ENCODE data around the gene COL25A1. TPM values are rescaled to one million over a fixed set of nuclear protein-coding genes. Genes with fewer than 3 reads are reported as not detected.
"Not testable (repeated sequence)": the region's sequence is repeated elsewhere in the genome, so short reads cannot be mapped to it uniquely, and the experiment has no call there.

The COL25A1 gene
- total RNA-seq, 2 experiments from 2014 or later: 0.36 TPM; not detected in 1

DNA sequence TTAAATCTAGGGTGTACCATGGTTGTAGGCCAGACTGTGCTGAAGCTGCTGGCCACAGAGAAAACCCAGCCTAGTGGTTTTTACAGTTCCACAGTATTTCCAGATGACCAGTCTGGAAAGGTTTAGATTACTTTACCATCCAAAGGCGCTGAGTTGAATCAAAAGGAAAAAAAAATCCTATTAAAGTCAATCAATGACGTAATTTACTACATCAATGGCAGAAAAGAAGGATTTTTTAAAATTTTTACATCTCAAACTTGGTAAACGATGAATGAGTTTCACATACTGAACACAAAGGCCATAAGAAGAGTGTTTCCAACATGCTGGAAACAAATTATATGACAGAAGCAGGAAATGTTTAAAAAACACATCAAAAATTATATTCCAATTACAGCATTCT, 409.0 kb downstream of the COL25A1 start:
- no peaks in the 10 kb centered on the region for H3K9me3 Mint-ChIP-seq
- H3K4me1 Mint-ChIP-seq: no peaks in the 10 kb centered on the region
- no peak overlapping the region for H3K27ac Mint-ChIP-seq
- DNase-seq: no peak
- no peak overlapping the region for H3K4me3 Mint-ChIP-seq
- H3K27me3 Mint-ChIP-seq: no peaks in the 10 kb centered on the region
- no peaks in the 10 kb centered on the region for H3K36me3 Mint-ChIP-seq

DNA sequence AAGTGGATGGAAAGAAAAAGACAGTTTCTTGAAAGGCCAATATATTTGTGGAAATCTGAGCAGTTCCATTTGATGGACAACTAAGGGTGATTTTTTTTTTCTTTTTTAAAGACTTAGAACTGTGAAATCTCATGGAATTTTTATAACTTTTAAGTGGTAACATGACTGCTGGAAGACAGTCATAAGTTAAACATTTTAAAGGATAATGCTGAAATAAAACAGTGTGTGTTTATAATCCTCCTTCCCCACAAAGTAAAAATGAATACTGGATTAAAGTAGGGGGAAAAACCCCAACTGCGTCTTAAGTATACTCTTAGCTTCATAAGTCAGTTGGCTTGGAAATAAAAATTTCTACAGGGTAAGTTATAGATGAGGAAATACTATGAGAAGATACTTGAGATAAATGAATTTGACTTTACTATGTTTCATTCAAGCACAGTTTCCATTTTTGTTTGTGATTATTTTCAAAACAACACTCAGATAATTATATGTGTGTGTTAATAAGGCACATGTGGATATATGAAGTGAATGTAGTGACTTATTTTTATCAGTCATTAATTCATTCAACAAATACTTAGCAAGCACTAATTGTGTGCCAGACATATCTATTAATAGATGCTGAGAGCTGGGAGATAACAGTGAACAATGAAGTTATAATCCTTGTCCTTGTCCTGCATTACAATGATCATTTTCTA, 410.4 kb downstream of the COL25A1 start:
- DNase-seq: no peak
- no peaks in the 10 kb centered on the region for H3K27me3 Mint-ChIP-seq
- no peaks in the 10 kb centered on the region for H3K4me1 Mint-ChIP-seq
- H3K27ac Mint-ChIP-seq: no peak overlapping the region
- no peak overlapping the region for H3K4me3 Mint-ChIP-seq
- no peaks in the 10 kb centered on the region for H3K9me3 Mint-ChIP-seq
- H3K36me3 Mint-ChIP-seq: no peaks in the 10 kb centered on the region

DNA sequence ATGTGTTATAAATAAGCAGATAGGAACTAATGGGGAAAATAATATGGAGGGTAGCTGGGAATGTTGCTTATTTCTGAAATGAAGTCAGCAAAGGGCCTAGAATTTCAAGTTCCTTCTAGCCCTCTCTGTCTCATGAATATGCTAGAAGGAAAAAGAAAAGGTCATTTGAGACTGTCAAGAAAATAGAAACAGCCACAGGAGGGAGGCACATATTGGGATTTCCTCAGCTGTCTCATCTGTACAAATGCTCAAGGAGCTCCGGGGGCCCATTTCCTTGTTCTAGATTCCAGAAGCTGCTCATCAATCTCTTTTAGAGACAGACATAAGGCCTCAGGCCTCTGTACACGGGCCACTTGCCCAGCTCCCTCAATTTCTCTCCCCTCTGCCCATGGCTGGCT, 412.0 kb downstream of the COL25A1 start:
- DNase-seq: no peak
- no peaks in the 10 kb centered on the region for H3K4me1 Mint-ChIP-seq
- H3K9me3 Mint-ChIP-seq: no peaks in the 10 kb centered on the region
- no peaks in the 10 kb centered on the region for H3K27me3 Mint-ChIP-seq
- H3K27ac Mint-ChIP-seq: no peak overlapping the region
- H3K36me3 Mint-ChIP-seq: no peaks in the 10 kb centered on the region
- no peak overlapping the region for H3K4me3 Mint-ChIP-seq

DNA sequence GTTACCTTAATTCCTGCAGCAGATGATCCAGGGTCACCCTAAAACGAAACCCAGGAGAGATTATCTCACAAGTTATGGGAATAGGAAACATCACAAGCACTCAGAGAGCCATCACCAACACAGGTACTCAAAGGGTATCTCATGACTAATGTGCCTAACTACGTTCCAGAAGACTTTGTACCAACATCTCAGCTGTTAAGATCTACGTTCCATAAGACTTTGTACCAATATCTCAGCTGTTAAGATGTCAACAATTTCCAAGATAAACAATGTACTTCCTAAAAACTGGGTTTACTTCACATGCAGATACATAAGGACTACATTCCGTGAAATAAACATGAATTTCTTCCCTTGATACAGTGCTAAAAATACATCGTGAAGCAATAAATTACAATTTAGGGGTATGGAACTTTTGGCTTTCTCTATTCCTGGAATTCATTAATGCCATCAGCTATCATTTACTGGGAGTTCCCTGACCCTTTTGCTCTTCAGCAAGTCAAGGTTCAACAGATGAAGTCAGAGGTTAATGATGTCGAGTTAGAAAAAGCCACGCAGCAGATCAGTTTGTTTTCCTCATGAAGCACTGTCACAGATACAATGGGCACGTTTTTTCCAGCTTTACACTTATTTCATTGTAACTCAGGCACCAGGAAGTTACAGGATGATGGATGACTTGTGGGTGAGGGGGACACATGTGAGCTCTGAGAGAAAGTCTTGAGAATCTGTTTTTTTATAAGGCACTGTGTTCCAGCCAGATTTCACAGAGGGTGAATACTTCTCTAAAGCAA, 412.6 kb downstream of the COL25A1 start:
- H3K27ac Mint-ChIP-seq: no peak overlapping the region
- H3K9me3 Mint-ChIP-seq: no peaks in the 10 kb centered on the region
- no peak for DNase-seq
- H3K4me1 Mint-ChIP-seq: peaks cover 2% of the 10 kb centered on the region
- no peaks in the 10 kb centered on the region for H3K27me3 Mint-ChIP-seq
- H3K4me3 Mint-ChIP-seq: no peak overlapping the region
- no peaks in the 10 kb centered on the region for H3K36me3 Mint-ChIP-seq

DNA sequence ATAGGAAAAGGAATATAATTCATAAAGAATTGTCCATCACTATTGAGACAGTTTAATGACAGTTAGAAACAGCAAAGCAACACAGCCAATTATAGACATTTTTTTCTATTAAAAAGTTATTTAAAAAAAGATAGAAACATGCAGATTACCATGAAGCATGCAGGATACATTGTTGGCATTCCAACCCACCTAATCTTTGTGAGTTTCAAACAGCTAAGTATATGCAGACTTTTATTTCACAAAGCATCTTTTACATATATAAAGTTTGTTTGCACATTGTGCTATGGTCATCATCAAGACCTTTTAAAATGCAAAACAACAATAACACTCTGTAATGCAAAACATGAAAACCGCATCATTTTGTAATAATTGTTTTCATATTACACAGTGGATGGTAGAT, 413.7 kb downstream of the COL25A1 start:
- Mint-ChIP-seq H3K4me3 (no peak overlapping the region), H3K27me3 (no peaks in the 10 kb centered on the region), H3K27ac (no peak overlapping the region), H3K36me3 (no peaks in the 10 kb centered on the region), H3K9me3 (no peaks in the 10 kb centered on the region), H3K4me1 (peaks cover 5% of the 10 kb centered on the region)
- DNase-seq: no peak

DNA sequence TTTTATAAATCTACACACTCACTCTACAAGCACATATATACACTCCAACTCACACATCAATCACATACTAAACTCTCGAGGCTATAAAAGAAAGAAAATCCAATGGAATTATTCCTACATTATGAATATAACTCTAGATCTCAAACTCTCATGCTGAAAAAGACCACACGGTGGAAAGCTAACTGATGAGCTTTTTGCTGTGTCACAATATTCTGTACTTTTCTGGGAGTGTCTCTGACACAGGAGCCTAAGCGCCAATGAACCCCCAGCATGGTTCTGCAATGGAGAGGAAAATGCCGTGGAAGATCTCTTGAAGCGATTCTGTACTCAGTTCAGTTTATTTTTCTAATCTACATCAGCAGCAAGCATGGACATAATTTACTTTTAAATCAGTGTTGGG, 415.4 kb downstream of the COL25A1 start:
- DNase-seq: no peak
- H3K27ac Mint-ChIP-seq: no peak overlapping the region

DNA sequence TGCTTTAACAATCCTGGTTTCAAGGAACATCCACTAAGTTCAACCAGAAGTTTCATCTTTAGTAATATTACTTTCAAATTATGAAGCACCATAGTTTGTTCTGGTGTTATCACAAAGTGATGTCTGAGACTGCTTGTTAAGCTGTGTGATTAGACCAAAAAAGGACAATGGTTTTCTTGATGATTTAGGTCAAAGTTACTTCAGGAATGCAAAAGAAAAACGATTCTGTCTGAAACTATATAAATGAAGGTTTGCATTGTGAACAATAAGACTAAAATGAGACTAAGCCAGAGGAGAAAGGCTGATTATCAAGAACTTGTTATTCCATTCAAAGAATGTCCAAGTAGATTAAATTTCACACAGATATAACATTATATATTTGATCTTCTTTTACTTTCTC, 417.2 kb downstream of the COL25A1 start:
- no peaks in the 10 kb centered on the region for H3K9me3 Mint-ChIP-seq
- no peaks in the 10 kb centered on the region for H3K27me3 Mint-ChIP-seq
- H3K4me3 Mint-ChIP-seq: no peak overlapping the region
- no peak for DNase-seq
- H3K27ac Mint-ChIP-seq: no peak overlapping the region
- no peaks in the 10 kb centered on the region for H3K36me3 Mint-ChIP-seq
- peaks cover 5% of the 10 kb centered on the region for H3K4me1 Mint-ChIP-seq

More for the DNA sequence above, 415.4 kb downstream of the COL25A1 start:
- peaks cover 5% of the 10 kb centered on the region for H3K4me1 Mint-ChIP-seq
- no peak overlapping the region for H3K4me3 Mint-ChIP-seq
- no peaks in the 10 kb centered on the region for H3K36me3 Mint-ChIP-seq
- H3K27me3 Mint-ChIP-seq: no peaks in the 10 kb centered on the region
- H3K9me3 Mint-ChIP-seq: no peaks in the 10 kb centered on the region

DNA sequence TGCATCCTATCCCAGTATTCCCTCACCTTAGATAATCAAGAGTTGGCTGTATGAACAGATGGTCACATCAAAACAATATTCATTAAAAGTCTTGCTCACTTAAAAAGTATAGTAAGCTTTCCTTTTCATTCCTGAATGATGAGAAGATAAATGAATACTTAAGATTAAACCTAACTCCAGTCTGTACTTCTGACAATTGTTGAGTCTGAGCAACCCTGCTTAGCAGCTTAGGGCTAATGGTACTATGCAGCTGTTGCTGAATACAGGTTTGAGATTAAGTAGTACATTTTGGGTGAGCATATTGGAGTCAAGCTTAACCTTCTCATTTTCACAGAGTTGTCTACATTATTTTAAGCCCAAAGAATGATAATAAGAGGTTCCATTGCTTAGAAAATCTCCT, 417.9 kb downstream of the COL25A1 start:
- no peak for DNase-seq
- Mint-ChIP-seq H3K27me3 (no peaks in the 10 kb centered on the region), H3K9me3 (no peaks in the 10 kb centered on the region), H3K4me3 (no peak overlapping the region), H3K36me3 (no peaks in the 10 kb centered on the region), H3K27ac (no peak overlapping the region), H3K4me1 (peaks cover 5% of the 10 kb centered on the region)

DNA sequence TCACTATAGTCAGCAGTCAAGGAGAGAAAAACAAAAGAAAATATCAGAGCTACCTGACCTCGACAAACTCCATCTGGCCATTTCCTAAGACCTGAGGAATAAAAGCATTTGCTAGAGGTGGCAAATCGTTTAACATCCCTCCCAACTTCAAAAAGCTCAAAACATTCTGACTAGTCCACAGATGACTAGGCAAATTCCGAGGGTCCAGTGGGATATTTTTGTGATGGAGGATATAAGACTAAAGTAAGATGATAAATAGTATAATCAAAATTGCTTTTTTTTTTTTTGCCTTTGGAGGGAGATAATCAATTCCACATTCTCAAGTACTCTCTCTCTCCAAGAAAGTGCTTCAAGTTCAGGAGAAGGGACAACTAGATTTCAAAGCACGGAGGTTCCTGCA, 420.5 kb downstream of the COL25A1 start:
- no peak for DNase-seq
- no peaks in the 10 kb centered on the region for H3K9me3 Mint-ChIP-seq
- H3K27me3 Mint-ChIP-seq: no peaks in the 10 kb centered on the region
- H3K36me3 Mint-ChIP-seq: no peaks in the 10 kb centered on the region
- H3K4me3 Mint-ChIP-seq: no peak overlapping the region
- H3K27ac Mint-ChIP-seq: no peak overlapping the region
- H3K4me1 Mint-ChIP-seq: peaks cover 5% of the 10 kb centered on the region

DNA sequence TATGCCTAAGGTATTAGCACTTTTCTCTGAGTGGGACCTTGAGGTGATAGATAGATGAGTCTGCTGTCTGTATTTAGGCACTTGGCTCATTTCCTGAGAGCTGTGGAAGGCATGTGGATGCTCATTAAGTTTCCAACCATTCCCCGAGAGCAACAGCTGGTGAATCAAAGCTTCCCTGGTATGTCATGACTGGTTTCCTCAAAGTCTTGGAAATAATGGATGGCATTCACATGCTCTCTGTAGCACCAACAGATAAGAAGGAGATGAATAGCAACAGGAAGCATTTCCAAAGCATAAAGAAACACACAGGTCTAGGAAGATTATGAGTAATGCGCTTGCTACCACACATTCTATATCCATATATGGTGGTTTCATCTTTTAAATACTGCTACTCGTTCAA, 421.3 kb downstream of the COL25A1 start:
- peaks cover 5% of the 10 kb centered on the region for H3K4me1 Mint-ChIP-seq
- DNase-seq: no peak
- H3K36me3 Mint-ChIP-seq: no peaks in the 10 kb centered on the region
- no peak overlapping the region for H3K27ac Mint-ChIP-seq
- no peaks in the 10 kb centered on the region for H3K27me3 Mint-ChIP-seq
- H3K4me3 Mint-ChIP-seq: no peak overlapping the region
- no peaks in the 10 kb centered on the region for H3K9me3 Mint-ChIP-seq

DNA sequence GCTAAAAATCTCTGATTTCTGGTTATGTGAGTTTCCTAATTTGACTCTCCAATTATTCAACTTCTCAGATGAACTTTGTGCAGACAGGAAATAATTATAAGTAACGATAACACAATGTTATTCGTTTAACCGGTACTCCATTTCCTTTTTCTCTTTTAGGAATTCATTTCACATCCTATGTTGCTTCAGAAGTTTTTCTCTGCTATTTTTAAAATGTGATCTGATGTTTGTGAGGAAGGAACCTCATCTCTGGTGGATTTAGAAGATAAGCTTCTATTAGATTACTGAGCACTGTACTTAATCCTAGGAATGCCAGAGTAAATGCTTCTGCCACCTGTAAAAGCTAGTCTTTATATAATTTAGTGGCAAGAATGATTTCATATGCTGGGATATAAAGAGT, 423.7 kb downstream of the COL25A1 start:
- no peaks in the 10 kb centered on the region for H3K36me3 Mint-ChIP-seq
- H3K4me1 Mint-ChIP-seq: no peaks in the 10 kb centered on the region
- H3K27me3 Mint-ChIP-seq: no peaks in the 10 kb centered on the region
- H3K9me3 Mint-ChIP-seq: no peaks in the 10 kb centered on the region
- no peak overlapping the region for H3K4me3 Mint-ChIP-seq
- no peak overlapping the region for H3K27ac Mint-ChIP-seq
- DNase-seq: no peak

DNA sequence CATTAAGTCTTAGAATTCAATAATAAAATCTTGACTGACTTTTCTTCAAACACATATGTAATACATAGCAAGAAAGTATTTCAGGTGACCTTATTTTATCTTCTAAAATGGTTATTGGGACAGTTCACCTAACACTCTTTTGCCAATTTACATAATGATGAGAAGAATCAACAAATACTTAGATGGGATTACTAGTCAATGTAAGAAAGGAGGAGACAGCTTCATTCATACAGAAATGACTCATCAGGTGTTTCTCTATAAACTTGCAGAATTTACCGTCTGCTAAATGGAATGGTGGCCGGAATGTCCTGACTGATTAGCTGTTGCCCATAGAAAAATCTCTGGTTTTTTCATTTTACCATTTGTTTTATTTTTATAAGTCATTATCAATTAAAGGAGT, 424.6 kb downstream of the COL25A1 start:
- DNase-seq: no peak

DNA sequence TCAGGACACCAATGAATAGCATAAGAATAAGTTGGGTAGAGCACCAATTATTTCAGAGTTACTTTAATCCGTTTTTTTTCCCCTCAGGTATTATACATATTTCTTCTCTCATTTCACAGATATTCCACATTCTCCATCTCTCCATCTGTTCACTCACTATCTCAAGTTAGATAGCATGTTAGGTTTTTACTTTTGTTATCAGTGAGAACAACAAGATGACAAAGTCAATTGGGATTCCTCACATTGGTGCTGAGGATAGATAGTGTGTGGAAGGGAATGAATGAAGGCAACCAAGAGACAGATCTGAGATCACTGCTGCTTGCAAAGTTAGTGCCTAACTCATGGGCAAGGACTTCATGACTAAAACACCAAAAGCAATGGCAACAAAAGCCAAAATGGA, 427.7 kb downstream of the COL25A1 start:
- Mint-ChIP-seq H3K27me3 (no peaks in the 10 kb centered on the region), H3K36me3 (no peaks in the 10 kb centered on the region), H3K4me1 (no peaks in the 10 kb centered on the region), H3K4me3 (no peak overlapping the region), H3K27ac (no peak overlapping the region), H3K9me3 (no peaks in the 10 kb centered on the region)
- DNase-seq: no peak

More for the DNA sequence above, 424.6 kb downstream of the COL25A1 start:
- Mint-ChIP-seq H3K4me1 (no peaks in the 10 kb centered on the region), H3K27ac (no peak overlapping the region), H3K4me3 (no peak overlapping the region), H3K27me3 (no peaks in the 10 kb centered on the region), H3K36me3 (no peaks in the 10 kb centered on the region), H3K9me3 (no peaks in the 10 kb centered on the region)

DNA sequence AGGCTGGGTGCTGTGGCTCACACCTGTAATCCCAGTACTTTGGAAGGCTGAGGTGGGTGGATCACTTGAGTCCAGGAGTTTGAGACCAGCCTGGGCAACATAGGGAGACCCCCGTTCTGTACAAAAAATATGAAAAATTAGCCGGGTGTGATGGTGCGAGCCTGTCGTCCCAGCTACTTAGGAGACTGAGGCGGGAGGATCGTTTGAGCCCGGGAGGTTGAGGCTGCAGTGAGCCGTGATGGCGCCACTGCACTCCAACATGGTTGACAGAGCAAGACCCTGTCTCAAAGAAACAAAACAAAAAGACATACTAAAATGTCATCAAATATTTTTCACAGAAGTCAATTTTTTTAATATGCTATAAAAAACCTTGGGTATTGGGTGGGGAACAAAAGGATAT, 432.5 kb downstream of the COL25A1 start:
- peaks cover 15% of the 10 kb centered on the region for H3K27me3 Mint-ChIP-seq
- not testable (repeated sequence) for H3K36me3 Mint-ChIP-seq, H3K4me1 Mint-ChIP-seq, DNase-seq, H3K27ac Mint-ChIP-seq, H3K9me3 Mint-ChIP-seq, H3K4me3 Mint-ChIP-seq

DNA sequence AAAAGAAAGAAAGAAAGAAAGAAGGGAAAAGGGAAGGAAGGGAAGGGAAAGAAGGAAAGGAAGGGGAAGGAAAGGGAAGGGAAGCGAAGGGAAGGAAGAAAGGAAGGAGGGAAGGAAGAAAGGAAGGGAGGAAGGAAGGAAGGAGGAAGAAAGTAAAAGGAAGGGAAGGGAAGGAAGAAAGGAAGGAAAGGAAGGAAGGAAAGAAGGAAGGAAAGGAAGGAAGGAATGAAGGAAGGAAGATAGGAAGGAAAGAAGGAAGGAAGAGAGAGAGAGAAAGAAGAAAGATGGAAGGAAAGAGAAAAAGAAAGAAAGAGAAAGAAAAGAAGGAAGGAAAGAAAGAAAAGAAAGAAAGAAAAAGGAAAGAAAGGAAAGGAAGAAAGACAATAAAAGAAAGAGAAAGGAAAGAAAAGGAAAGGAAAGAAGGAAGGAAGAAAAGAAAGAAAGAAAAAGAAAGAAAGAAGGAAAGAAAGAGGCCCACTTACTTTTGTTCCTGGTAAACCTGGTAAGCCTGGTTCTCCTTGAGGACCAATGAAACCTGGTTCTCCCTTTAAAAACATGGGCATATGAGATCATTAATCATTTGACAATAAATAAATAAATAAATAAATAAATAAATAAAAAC, 433.7 kb downstream of the COL25A1 start:
- Mint-ChIP-seq H3K27ac (no peak overlapping the region), H3K36me3 (no peaks in the 10 kb centered on the region), H3K27me3 (peaks cover 15% of the 10 kb centered on the region), H3K4me1 (no peaks in the 10 kb centered on the region), H3K9me3 (no peaks in the 10 kb centered on the region), H3K4me3 (no peak overlapping the region)
- no peak for DNase-seq
